DMS53 treated with DMSO at 0.1 percent for 48 hours (cell line): ENCODE measurements around the gene NOL7.

Experiments used
- DNase-seq: peaks from one replicate; lab custom pipeline; 2025; ENCODE audit not compliant: unreplicated experiment; lab: John Stamatoyannopoulos, UW

NOL7 gene

DNA sequence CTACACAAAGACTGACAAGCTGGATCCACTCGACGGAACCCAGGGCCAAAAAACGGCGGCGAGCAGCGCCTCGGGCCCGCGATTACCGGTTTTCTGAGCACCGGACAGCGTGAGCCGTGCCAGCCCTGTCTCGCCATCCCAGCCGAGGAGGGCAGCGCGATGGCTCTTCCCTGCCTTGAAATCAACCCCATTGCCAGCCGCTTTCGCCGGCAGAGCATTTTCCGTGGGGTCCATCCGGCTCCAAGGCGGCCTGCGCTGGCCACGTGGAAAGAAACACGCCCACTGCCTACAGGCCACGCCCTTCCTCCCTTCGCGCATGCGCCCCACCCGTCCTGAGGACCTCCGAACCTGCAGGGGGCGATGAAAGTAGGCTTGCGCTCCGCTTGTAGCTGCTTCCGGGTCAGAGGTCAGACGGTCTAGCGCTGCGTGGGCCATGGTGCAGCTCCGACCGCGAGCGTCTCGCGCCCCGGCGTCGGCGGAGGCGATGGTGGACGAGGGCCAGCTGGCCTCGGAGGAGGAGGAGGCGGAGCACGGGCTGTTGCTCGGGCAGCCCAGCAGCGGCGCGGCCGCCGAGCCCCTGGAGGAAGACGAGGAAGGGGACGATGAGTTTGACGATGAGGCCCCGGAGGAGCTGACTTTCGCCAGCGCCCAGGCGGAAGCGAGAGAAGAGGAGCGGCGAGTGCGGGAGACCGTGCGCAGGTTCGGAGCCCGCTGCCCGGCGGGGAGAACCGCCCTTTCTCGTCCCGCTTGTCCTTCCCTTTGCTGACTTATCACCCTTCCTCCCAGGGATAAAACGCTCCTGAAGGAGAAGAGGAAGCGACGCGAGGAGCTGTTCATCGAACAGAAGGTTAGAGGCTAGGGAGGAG is at the start of gene NOL7:
Gene NOL7, plus strand, starts transcription at position 410 of the 866 bp plus-strand sequence. Its CDS starts 24 bp downstream, at position 434.
- peak; percentile 90 for DNase-seq

DNA sequence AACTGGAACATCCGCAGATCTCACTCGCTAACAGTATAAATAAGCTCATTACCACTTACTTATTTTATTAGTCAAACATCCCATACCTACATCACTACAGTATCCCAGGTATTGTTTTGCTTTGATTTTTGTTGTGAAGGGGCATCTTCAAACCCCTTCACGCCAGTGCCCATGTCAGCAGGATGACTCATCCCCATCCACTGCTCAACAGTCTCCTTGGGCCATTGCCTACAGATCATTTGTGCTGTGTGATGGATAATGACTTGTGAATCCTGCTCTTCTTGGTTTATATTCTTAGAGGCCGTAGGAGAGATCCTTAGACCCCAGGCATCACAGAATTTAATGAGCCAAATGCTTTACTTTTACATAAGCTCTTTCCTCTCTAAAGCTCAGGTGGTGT is 49.2 kb upstream of the NOL7 start:
- DNase-seq: no peak

- DNase-seq: no peak
Observed at GRCh38 chr6:13566500-13566899, 48.6 kb upstream of the NOL7 start.

DNA sequence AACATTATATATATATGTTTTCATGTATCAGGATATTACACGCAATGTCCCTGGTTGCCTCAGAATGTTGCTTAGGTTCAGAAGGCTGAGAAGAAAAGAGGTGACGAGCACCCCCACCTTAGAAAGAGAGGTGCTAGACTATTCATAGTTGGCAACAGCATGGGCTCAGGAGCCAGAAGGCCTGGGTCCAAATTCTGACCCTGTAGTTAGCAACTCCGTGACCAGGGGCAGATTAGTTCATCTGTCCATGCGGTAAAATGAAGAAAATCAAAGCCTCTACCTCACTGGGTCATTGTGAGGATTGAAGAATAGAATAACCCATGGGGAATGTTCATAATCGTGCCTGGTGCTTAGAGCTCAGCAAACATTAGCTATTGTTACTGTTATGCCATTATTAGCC is 46.2 kb upstream of the NOL7 start:
- DNase-seq: no peak

DNA sequence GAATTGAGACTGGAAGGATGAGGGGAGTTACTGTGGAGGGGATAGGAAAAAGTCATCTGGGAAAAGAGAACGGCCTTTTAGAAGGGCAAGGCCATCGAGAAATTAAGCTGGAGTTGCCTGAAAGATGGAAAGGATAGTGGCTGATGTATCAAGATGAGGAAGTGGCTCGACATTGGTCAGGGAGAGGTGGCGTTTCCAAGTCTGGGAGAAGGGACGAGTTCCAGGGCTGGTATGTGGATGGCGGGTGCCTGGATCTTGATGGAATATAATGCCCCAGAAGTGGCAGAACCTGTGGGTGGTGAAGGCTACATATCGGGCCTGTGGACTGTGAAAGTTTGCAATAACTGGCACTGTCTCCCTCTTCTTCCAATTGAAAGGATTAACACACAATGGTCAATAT is 42.9 kb upstream of the NOL7 start:
- DNase-seq: no peak

GRCh38 chr6:13572951-13573654 is 42.0 kb upstream of the NOL7 start:
- DNase-seq: no peak

GRCh38 chr6:13573669-13574110 is 41.4 kb upstream of the NOL7 start:
- peak; percentile 20 for DNase-seq

- peak; percentile 81 for DNase-seq
Observed at GRCh38 chr6:13574149-13574570, 41.0 kb upstream of the NOL7 start.

- peak; percentile 95 for DNase-seq
Observed at GRCh38 chr6:13574571-13575376, 40.4 kb upstream of the NOL7 start, which contains the start of gene SIRT5. TSS of gene SIRT5 (plus strand) at chr6:13574601. CDS start at chr6:13584111, 9,510 bp downstream.

DNA sequence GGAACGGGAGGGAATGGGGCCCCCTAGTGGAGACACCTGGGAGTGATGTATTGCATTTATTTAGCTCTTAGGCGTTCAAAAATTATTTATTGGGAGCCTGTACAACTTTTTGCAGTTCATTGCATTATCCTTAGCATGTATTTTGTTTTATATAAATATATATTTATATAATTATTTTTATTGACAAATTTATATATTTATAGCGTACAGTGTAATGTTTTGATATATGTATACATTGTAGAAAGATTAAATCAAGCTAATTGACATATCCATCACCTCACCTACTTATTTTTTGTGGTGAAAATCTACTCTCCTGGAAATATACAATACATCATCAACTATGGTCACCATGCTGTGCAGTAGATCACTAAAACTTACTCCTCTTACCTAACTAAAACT is 39.8 kb upstream of the NOL7 start:
- DNase-seq: no peak

DNA sequence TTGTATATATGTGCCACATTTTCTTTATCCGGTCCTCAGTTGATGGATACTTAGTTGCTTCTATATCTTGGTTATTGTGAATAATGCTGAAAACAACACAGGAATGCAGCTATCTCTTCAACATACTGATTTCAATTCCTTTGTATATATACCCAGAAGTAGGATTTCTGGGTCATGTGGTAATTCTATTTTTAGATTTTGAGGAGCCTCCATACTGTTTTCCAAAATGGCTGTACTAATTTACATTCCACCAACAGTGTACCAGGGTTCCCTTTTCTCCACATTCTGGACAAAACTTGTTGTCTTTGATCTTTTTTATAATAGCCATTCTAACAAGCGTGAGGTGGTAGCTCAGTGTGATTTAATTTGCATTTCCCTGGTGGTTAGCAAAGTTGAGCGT is 39.1 kb upstream of the NOL7 start:
- DNase-seq: no peak

DNA sequence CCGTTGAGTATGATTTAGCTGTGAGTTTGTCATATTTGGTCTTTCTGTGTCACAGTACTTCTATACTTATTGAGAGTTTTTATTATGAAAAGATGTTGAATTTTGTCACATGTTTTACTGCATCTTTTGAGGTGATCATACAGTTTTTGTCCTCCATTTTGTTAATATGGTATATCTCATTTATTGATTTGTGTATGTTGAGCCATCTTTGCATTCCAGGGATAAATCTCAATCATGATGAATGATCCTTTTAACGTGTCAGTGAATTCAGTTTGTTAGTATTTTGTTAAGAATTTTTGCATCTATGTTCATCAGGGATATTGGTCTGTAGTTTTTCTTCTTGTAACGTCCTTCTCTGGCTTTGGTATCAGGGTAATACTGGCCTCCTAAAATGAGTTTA is 37.2 kb upstream of the NOL7 start:
- DNase-seq: no peak

DNA sequence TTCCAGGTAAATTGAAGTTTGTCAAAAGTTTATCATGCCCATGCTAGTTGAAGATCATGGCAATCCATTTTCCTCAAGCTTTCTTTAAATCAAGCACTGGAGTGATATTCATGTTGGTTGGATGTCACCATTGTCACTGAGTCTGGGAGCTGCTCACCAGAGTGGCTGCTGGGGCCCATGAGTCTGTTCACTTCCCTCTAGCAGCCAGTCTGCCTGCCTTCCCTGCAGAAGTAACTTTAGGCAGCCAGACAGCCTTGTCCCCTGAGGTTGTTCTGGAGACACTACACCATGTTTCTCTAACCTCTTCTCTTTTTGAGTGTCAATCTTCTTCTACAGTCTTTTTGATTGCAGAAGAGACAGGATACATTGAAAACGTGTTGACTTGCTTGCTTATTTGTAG is 35.2 kb upstream of the NOL7 start:
- no peak for DNase-seq

GRCh38 chr6:13581700-13582229 is 33.4 kb upstream of the NOL7 start:
- DNase-seq: no peak

DNA sequence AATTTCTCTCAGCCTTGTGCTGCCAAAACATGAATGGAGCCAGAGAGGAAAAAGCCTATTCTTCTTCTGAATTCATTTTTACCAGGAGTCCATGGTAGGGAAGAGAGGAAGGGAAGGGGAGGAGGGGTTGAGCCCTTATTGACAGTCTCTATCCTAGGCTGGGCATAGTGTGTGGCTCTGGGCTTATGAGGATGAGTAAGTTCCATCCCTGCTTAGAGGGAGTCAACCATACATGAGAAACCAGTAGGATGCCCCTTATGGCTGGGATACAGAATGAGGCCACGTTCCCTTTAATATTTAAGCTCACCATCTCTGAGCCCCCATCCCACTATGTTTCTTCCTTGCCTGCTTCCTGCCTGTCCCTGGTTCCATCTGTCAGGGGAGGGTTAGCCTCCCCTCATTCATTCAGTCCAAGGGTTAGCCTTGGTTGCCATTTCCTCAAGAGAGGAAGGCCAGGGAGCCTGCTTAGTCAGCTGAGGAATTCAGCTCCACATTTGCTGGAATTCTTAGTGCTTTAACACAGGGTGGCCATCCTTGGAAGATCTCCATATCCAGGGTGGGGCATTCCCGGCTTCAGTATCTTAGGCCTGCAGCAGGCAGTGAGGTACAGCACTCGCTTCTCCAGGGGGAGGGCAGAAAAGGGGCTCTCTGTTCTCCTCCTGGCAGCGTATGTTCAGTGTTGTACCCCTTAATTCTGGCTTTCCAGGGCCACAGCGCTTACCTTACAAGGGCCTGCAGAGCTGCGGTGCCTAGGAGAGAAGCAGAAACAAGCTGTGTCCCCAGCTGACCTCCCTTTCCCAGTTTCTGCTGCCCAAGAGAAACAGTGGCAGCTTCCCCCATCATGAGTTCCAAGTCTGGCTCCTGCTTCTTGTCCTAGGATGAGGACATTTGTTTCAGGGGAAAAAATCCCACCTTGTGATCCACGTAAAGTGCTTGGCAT is 28.3 kb upstream of the NOL7 start:
- no peak for DNase-seq

- no peak for DNase-seq
Observed at GRCh38 chr6:13589801-13590200, 25.3 kb upstream of the NOL7 start.

DNA sequence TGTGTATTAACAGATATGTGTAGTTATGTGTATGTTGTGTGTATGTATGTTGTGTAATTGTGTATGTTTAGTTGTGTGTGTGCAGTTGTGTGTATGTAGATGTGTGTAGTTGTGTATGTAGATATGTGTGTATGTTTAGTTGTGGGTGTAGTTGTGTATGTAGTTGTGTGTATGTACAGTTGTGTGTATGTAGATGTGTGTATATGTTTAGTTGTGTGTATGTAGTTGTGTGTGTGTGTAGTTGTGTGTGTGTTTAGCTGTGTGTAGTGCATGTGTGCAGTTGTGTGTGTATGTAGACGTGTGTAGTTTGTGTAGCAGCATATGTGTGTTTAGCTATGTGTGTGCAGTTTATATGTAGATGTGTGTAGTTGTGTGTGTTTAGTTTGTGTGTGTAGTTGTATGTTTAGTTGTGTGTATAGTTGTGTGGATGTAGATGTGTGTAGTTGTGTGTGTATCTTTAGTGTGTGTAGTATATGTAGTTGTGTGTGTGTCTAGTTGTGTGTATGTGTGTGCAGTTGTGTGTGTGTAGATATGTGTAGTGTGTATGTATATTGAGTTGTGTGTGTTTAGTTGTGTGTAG is 24.5 kb upstream of the NOL7 start:
- DNase-seq: no peak

GRCh38 chr6:13591205-13591921 is 23.8 kb upstream of the NOL7 start:
- DNase-seq: no peak

- DNase-seq: no peak
Observed at GRCh38 chr6:13593103-13593502, 22.0 kb upstream of the NOL7 start.
